ENCODE data around the gene CPAMD8.

- TF ChIP-seq CTCF (IDR thresholded peaks at IDR 0.05) (no peak), POLR2A (IDR thresholded peaks at IDR 0.05) (no peak)
Observed at GRCh38 chr19:17002455-17002854, 24.2 kb downstream of the CPAMD8 start.
